Skeletal muscle tissue (tissue), 4 donors: ENCODE data around the gene KCNAB2. TPM values are rescaled to one million over a fixed set of nuclear protein-coding genes. Genes with fewer than 3 reads are reported as not detected.

Source experiments
- H3K27ac ChIP-seq: one replicate; pipeline ENCODE4 v1.7.0; 2013; ENCODE audit warnings: mild to moderate bottlenecking, low read depth, low read length, inconsistent platforms
- H3K27me3 ChIP-seq, 3 donors: one replicate each; pipeline ENCODE4 v1.7.0; 2013; ENCODE audit warnings: low read length in 3 of 3; ENCODE audit not compliant: control insufficient read depth in 3 of 3, insufficient read depth in 3 of 3
- H3K36me3 ChIP-seq, 3 donors: one replicate each; pipeline ENCODE4 v1.7.0; 2013; ENCODE audit warnings: low read length in 3 of 3; ENCODE audit not compliant: control insufficient read depth in 3 of 3, insufficient read depth in 3 of 3
- H3K4me1 ChIP-seq, 3 donors: one replicate each; pipeline ENCODE4 v1.7.0; 2013; ENCODE audit warnings: low read length in 3 of 3, mild to moderate bottlenecking in 3 of 3; ENCODE audit not compliant: control insufficient read depth in 3 of 3, insufficient read depth in 3 of 3
- H3K4me3 ChIP-seq, 3 donors: one replicate each; pipeline ENCODE4 v1.7.0; 2013; ENCODE audit warnings: low read length in 3 of 3
- H3K9ac ChIP-seq, 3 donors: one replicate each; pipeline ENCODE4 v1.7.0; 2013; ENCODE audit warnings: low read length in 3 of 3, mild to moderate bottlenecking in 3 of 3, moderate library complexity in 2 of 3, low read depth in 1 of 3
- H3K9me3 ChIP-seq, 3 donors: one replicate each; pipeline ENCODE4 v1.7.0; 2013; ENCODE audit warnings: low read length in 3 of 3; ENCODE audit not compliant: control insufficient read depth in 3 of 3
- total RNA-seq: library from RNA; depleted of rRNA; stranded (reverse); fragments of >200 nt; gene quantifications from one replicate; pipeline ENCODE4 v1.2.3, GENCODE V29; 2014
- donor health status: Osteomylitis.

KCNAB2 gene
- total RNA-seq, 1 donor from 2014 or later = 2.6 TPM

DNA sequence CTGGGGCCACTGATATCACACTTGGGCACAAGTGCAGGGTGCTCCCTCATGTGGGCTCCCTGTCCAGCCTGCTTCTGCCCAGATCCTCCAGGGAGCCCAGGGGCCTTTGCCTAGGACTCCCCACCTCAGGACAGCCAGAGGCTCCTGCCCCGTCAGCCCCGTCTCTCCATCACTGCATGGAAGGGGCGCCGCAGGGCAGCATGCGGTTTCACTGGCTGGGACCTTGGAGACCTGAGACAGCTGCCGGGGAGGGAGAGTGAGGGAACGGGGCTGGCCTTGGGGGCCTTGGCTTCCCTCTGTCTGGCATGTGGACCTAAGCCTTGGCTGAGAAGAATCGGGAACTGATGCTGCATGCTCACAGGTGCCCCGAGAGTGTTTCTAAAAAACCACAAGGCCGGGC lies 46.5 kb downstream of the KCNAB2 start:
- Histone ChIP-seq H3K27me3 (peaks cover 0 to 10% (median 0%) of the 10 kb centered on the region in 3 donors), H3K36me3 (no peaks in the 10 kb centered on the region), H3K27ac (no peak overlapping the region), H3K4me3 (no peak overlapping the region), H3K9me3 (no peaks in the 10 kb centered on the region), H3K9ac (no peak overlapping the region), H3K4me1 (no peaks in the 10 kb centered on the region)

DNA sequence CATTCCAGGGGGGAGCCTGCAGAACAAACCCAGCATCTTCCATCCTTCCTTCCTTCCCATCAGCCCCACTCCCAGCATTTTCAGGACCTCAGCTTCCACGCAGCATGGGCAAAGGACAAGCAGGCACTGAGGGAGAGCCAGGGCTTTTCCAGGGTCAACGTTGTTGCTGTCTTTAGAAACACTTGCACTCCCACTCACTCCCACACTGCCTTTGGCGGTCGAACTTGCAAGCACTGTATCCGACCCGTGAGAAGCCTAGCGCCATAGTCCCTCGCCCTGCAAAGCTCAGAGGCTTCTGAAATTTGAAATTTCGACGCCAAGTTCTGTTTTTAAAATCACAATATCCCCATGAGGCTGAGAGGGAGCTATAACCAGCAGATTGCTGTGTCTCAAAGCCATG lies 47.4 kb downstream of the KCNAB2 start:
- no peaks in the 10 kb centered on the region for H3K9me3 ChIP-seq
- H3K4me1 ChIP-seq = no peaks in the 10 kb centered on the region
- no peak overlapping the region for H3K27ac ChIP-seq
- no peak overlapping the region for H3K4me3 ChIP-seq
- H3K27me3 ChIP-seq = peaks cover 0 to 10% (median 0%) of the 10 kb centered on the region in 3 donors
- no peaks in the 10 kb centered on the region for H3K36me3 ChIP-seq
- no peak overlapping the region for H3K9ac ChIP-seq

DNA sequence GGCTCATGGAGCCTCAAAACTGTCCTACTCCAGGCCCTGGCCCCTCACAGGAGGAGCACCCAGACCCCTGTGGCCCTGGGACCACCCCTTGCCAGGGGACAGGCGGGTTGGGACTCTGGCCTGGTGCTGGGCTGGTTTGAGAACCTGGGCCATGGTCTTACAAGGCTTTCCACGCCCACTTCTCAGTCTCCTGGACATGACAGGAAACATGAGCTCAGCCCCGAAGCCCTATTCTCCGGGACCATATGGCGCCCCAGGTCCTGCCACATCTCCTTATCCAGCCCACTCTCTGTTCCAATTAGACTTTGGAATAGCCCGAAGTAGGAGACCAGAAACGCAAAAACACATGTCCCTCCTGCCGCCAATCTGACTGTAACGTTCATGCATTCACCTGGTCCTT lies 47.9 kb downstream of the KCNAB2 start:
- Histone ChIP-seq H3K27me3 (peaks cover 0 to 10% (median 0%) of the 10 kb centered on the region in 3 donors), H3K4me1 (no peaks in the 10 kb centered on the region), H3K9me3 (no peaks in the 10 kb centered on the region), H3K4me3 (no peak overlapping the region), H3K27ac (no peak overlapping the region), H3K36me3 (peaks cover 0 to 1% (median 0%) of the 10 kb centered on the region in 3 donors), H3K9ac (no peak overlapping the region)

DNA sequence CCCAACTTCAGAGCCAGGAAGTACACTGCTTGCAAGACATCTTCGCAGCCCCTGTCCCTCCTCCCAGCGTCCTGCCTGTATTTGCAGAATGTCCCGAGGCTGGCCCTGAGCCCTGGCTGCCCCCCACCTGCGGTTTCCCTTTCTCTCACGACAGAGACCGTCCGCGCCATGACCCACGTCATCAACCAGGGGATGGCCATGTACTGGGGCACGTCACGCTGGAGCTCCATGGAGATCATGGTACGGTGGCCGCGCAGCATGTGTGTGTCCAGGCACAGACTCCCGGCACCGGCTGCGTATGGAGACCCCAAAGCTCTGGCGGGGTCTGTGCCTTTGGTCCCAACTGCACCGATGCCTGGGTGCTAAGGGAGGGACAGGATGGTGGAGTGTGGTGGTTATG lies 48.6 kb downstream of the KCNAB2 start:
- H3K9me3 ChIP-seq = no peaks in the 10 kb centered on the region
- H3K27me3 ChIP-seq = peaks cover 0 to 11% (median 0%) of the 10 kb centered on the region in 3 donors
- peaks cover 0 to 2% (median 0%) of the 10 kb centered on the region in 3 donors for H3K36me3 ChIP-seq
- H3K27ac ChIP-seq = no peak overlapping the region
- no peak overlapping the region for H3K4me3 ChIP-seq
- no peaks in the 10 kb centered on the region for H3K4me1 ChIP-seq
- no peak overlapping the region for H3K9ac ChIP-seq

DNA sequence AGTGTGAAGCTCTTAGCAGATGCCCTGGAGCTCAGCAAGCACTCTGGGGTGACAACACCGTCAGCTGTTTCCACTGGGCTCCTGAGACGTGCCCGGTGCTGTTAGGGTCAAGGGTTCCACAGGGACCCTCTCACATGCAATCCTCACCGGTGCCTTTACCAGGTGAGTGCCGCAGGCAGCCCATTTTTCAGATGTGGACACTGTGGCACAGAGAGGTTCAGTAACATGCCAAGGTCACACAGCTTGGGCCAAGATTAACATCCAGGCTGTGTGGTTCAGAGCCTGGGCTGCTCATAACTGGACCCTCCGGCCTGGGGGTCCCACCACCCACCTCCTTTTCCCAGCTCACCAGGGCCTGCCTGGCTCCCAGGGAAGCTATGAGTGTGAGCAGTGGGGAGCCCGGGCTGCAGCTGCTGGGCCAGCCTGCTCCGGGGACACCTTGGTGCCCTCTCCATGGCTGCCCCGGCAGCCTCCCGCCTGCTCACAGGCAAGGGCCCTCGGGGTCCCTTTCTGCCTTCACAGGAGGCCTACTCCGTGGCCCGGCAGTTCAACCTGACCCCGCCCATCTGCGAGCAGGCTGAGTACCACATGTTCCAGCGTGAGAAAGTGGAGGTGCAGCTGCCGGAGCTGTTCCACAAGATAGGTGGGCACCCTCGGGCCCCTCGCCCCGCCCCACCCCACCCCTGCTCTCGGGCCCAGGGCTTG lies 49.3 kb downstream of the KCNAB2 start:
- H3K36me3 ChIP-seq = peaks cover 0 to 2% (median 0%) of the 10 kb centered on the region in 3 donors
- no peaks in the 10 kb centered on the region for H3K4me1 ChIP-seq
- H3K27me3 ChIP-seq = peaks cover 0 to 18% (median 0%) of the 10 kb centered on the region in 3 donors
- H3K4me3 ChIP-seq = no peak overlapping the region
- H3K27ac ChIP-seq = no peak overlapping the region
- no peak overlapping the region for H3K9ac ChIP-seq
- no peaks in the 10 kb centered on the region for H3K9me3 ChIP-seq

DNA sequence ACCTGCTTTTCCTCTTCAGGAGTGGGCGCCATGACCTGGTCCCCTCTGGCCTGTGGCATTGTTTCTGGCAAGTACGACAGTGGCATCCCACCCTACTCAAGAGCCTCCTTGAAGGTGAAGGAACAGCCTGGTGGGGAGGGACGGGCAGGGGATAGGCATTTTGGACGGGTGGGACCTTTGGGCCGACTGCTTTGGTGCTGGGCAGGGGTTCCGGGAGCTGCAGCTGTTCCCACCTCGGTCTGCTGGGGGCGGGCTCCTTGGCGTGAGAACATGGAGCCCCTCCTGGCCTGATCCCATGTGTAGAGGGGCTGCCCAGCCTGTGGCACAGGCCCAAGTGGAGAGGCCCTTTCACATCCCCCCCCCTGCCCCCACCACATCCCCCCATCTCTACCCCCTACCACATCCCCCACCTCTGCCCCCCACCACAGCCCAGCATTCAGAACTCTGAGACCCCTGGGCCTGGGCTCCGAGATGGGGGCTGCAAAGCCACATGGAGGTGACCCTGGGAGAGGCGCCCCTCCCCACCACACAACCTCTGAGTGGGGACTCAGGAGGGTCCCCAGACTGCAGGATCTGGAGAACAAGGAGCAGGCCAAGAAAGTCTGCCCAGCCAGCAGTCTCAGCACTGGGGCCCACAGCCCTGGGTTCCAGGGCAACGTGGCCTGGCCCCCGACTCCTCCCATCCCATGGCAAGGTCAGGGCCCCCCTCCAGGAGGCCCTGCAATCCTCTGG lies 50.0 kb downstream of the KCNAB2 start:
- Histone ChIP-seq H3K9ac (no peak overlapping the region), H3K4me1 (no peaks in the 10 kb centered on the region), H3K9me3 (no peaks in the 10 kb centered on the region), H3K27ac (no peak overlapping the region), H3K27me3 (peaks cover 0 to 25% (median 3%) of the 10 kb centered on the region in 3 donors), H3K36me3 (peaks cover 0 to 2% (median 0%) of the 10 kb centered on the region in 3 donors), H3K4me3 (no peak overlapping the region)

DNA sequence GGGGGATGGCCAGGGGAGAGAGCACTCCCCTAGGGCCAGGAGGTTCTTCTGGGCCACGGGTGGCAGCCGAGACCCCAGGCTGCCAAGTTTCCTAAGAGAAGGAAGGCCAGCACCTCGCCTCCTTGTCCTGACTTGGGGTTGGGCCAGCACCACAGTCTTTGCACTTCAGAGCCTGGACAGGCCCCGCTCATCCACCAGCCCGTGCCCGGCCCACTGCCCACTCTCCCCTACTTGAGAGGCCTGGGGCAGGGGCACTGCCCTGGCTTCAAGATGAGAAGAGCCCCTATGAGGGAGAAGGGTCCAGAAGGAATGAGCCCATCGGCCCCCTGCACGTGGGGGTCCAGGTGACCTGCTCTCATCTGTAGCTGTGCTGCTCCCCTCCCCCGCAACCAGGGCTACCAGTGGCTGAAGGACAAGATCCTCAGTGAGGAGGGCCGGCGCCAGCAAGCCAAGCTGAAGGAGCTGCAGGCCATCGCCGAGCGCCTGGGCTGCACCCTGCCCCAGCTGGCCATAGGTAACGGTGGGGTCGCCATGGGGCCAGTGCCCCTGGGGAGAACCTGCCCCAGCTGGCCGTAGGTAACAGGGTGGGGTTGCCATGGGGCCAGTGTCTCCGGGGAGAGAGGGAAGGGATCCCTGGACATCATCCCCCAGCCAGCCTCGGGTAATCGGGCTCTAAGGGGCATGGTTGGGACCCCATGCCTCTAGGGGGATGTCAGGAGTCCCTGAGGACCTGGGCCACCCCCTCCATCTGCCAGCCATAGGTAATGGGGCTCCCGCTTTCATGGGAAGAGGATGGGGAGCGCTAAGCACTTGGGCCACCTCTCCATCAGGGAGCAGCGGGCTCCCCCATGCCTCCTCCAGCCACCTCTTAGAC lies 50.8 kb downstream of the KCNAB2 start:
- peaks cover 3 to 26% (median 10%) of the 10 kb centered on the region in 3 donors for H3K27me3 ChIP-seq
- no peak overlapping the region for H3K9ac ChIP-seq
- H3K36me3 ChIP-seq = peaks cover 0 to 2% (median 0%) of the 10 kb centered on the region in 3 donors
- no peak overlapping the region for H3K4me3 ChIP-seq
- H3K4me1 ChIP-seq = no peaks in the 10 kb centered on the region
- H3K27ac ChIP-seq = no peak overlapping the region
- no peaks in the 10 kb centered on the region for H3K9me3 ChIP-seq

DNA sequence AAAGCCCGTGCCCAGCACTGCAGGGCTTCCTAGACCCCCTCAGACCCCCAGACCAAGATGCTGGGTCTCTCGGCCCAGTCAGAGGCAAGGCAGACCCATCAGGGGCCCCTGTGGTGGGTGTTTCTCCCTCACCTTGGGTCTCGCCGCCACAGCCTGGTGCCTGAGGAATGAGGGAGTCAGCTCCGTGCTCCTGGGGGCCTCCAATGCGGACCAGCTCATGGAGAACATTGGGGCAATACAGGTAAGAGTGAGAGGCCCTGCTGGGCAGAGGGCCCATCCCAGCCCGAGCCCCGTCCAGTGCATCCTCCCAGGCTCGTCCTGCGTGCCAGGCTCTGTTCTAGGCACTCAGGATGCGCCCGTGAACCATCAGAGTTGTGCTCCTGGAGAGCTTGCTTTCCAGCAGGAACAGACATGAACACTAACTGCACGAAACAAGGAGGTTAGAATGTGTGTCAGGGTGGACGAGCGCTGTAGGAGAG lies 51.5 kb downstream of the KCNAB2 start:
- H3K27ac ChIP-seq = no peak overlapping the region
- peaks cover 0 to 2% (median 0%) of the 10 kb centered on the region in 3 donors for H3K36me3 ChIP-seq
- no peaks in the 10 kb centered on the region for H3K4me1 ChIP-seq
- no peak overlapping the region for H3K9ac ChIP-seq
- H3K4me3 ChIP-seq = no peak overlapping the region
- H3K9me3 ChIP-seq = no peaks in the 10 kb centered on the region
- peaks cover 3 to 23% (median 10%) of the 10 kb centered on the region in 3 donors for H3K27me3 ChIP-seq

DNA sequence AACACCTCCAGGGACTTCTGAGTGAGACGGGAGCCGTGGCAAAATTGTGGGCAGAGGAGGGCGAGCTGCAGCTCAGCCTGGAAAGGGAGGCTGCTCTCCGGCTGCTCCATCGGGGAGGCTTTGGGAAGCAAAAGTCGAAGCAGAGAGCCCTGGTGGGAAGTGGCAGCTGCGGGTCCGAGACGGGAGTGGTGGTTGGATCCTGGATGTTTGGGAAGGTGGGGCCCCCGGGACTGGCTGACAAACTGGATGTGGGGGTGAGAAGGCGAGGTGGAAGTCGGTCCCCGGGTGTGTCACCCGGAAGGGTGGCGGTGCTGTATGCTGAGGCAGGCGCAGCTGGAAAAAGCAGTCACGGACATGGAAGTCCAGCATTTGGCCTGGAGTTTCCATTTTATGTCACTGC lies 52.1 kb downstream of the KCNAB2 start:
- H3K4me1 ChIP-seq = no peaks in the 10 kb centered on the region
- H3K4me3 ChIP-seq = no peak overlapping the region
- no peak overlapping the region for H3K27ac ChIP-seq
- H3K9me3 ChIP-seq = no peaks in the 10 kb centered on the region
- peaks cover 5 to 28% (median 16%) of the 10 kb centered on the region in 3 donors for H3K27me3 ChIP-seq
- H3K36me3 ChIP-seq = peaks cover 0 to 2% (median 0%) of the 10 kb centered on the region in 3 donors
- no peak overlapping the region for H3K9ac ChIP-seq
